Activated CD4-positive, alpha-beta T cell treated with anti-CD3 and anti-CD28 coated beads, Interleukin-2, amount 50 U/mL, for 4 hours (primary cell): ENCODE measurements around the gene MELK.
"Not testable (repeated sequence)": the region's sequence is repeated elsewhere in the genome, so short reads cannot be mapped to it uniquely, and the experiment has no call there.

ENCODE experiments used
- DNase-seq, 2 experiments: peaks; one replicate each; pipeline ENCODE4 v3.0.0-alpha.2; 2020

MELK gene

DNA sequence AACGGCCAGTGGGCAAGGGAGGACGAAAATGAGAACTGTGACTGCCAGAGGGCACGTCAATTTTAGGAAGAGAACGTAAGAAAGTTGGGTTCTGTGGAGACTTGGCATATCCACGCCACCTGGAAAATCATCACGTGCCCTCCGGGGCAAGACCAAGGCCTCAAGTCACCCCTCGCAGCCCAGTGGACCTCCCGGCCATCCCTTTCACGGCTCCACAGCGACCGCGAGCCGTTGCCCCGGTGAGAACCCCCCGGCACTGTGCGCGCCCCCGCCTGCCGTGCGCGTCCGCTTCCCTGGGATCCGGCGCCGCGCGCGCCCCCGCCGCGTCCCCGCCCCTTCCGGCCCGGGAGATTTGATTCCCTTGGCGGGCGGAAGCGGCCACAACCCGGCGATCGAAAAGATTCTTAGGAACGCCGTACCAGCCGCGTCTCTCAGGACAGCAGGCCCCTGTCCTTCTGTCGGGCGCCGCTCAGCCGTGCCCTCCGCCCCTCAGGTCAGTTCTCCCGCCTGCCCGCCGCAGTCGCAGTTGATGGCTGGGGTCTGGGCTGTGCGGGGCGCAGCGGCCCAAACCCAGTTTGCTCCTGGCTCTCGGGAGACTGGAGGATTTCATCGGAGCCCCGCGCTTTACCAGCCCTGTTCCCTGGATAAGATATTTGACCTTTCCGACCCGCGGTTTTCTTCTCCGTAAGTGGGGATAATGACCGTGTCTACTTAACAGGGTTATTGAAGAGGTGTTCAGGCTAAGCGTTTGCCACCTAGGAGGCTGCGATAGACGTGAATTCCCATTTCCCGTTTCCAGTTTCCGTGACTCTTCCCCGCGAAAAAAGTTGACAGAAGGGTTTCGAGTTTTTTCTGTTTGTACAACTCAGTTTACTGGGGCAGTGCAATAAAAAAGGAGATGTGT, at the start of gene MELK:
Gene MELK, plus strand, starts transcription at position 381 of the 904 bp plus-strand sequence. CDS start 8,787 bp downstream, outside the sequence.
- peak; percentile 71 to 72 for DNase-seq

DNA sequence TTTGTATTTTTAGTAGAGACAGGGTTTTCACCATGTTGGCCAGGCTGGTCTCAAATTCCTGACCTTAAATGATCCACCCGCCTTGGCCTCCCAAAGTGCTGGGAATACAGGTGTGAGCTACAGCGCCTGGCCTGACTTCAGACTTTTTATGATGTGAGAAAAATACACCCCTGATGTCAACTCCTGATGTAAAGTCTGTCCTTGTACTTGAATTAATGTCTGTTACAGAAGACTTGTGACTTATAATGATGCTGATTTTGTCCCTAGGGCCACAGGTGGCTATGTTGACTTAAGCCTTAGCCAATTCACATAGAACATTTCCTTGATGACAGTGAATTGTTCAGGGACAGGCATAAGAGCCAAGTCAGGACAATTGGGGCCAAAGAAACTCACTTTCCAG, 42.5 kb upstream of the MELK start:
- no peak for DNase-seq

DNA sequence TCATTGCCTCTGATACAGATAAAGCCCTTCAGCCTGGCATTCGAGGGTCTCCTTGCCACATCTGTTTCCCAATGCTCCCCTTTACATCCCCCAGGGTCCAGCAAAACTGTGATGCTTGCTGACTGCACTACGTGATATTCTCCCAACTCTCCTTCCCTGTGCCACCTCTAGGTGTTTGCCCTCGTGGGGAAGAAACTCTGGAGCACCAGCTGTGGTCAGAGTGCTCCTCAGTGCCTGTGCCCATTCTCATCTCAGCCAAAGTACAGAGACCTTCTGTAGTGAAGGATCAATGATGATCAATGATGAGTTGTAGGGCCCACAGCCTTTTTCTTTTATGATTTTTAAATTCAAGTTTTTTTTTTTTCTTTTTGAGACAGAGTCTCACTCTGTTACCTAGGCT, 40.3 kb upstream of the MELK start:
- no peak for DNase-seq

DNA sequence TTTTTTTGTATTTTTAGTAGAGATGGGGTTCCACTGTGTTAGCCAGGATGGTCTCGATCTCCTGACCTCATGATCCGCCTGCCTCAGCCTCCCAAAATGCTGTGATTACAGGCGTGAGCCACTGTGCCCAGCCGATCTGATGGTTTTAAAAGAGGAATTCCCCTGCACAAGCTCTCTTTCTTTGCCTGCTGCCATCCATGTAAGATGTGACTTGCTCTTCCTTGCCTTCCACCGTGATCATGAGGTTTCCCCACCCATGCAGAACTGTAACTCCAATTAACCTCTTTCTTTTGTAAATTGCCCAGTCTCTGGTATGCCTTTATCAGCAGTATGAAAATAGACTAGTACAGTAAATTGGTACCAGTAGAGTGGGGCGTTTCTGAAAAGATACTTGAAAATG, 39.0 kb upstream of the MELK start:
- not testable (repeated sequence) for DNase-seq

GRCh38 chr9:36535107-36535506, 37.6 kb upstream of the MELK start:
- no peak for DNase-seq

DNA sequence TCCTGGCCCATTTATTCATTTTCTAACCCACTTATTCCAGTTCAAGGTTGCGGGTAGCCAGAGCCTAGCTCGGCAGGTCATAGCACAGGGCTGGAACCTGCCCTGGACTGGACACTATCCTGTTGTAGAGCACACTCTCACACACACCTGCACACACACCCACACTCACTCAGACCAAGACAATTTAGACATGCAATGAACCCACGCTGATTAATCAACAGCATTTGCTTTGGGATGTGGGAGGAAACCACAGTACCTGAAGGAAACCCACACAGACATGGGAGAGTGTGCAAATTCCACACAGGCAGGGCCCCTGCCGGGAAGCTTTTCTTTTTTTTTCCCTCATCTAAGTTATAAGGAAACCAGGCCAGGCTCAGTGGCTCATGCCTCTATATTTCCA, 34.8 kb upstream of the MELK start:
- DNase-seq, result no peak

DNA sequence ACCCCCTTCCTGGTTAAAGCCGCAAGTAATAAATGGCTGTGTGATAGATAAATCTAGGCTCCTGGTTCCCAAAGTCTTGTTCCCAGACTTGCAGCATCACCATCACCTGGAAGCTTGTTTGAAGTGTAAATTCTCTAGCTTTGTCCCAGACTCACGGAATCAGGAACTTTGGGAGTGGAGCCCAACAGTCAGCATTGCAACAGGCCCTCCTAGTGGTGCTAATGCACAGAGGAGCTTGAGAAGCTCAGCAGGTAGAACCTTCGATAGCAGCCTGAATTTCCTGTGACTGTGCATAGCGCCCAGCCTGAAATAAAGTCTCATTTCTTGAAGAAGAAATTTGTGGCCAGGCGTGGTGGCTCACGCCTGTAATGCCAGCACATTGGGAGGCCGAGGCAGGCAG, 30.3 kb upstream of the MELK start:
- DNase-seq, result no peak

GRCh38 chr9:36543916-36544315, 28.8 kb upstream of the MELK start:
- no peak for DNase-seq

GRCh38 chr9:36547598-36547997, 25.1 kb upstream of the MELK start:
- DNase-seq, result no peak

GRCh38 chr9:36548454-36548853, 24.2 kb upstream of the MELK start:
- DNase-seq, result no peak

GRCh38 chr9:36550135-36550534, 22.6 kb upstream of the MELK start:
- DNase-seq, result no peak

GRCh38 chr9:36550631-36551098, 22.0 kb upstream of the MELK start:
- DNase-seq, result not testable (repeated sequence)

- no peak for DNase-seq
Measured at GRCh38 chr9:36551129-36551528, 21.6 kb upstream of the MELK start.

DNA sequence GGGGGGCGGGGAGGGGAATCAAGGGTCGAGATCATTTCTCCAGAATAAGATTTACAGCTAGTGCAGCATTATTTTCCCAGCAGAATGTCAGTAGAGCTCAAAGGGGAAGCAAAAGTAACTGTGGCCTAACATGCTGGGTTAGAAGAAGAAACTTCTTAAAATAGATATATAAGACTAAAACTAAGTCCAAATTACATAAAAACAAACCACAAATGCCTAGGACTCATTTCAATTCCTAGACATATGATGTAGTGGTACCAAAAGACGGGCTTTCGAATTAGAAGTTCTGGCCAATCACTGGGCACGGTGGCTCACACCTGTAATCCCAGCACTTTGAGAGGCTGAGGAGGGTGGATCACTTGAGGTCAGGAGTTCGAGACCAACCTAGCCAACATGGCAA, 20.8 kb upstream of the MELK start:
- DNase-seq, result no peak

- no peak for DNase-seq
Measured at GRCh38 chr9:36559036-36559695, 13.5 kb upstream of the MELK start.

DNA sequence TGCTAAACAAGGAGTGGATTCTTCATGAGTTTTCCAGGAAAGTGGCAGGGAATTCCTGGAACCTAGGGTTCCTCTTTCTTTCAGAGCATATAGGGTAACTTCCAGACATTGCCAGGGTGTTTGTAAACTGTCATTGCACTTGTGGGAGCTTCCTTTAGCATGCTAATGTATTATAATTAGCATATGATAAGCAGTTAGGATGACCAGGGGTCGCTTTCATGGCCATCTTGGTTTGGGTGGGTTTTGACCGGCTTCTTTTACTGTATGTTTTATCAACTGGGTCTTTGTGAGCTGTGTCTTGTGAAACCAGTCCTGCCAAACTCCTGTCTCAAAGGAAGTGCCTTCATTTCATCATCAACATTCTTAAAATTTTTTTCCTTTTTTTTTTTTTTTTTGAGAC, 11.9 kb upstream of the MELK start:
- no peak for DNase-seq

DNA sequence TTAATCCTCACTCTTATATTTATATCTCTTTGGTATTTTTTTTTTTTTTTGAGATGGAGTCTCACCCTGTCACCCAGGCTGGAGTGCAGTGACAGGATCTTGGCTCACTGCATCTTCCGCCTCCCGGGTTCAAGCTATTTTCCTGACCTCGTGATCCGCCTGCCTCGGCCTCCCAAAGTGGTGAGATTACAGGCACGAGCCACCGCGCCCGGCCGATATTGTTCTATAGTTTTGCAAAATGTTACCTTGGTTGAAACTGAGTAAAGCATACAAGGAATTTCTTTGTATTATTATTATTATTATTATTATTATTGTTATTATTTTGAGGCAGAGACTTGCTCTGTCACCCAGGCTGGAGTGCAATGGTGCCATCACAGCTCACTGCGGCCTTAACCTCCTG, 9.9 kb upstream of the MELK start:
- not testable (repeated sequence) for DNase-seq

DNA sequence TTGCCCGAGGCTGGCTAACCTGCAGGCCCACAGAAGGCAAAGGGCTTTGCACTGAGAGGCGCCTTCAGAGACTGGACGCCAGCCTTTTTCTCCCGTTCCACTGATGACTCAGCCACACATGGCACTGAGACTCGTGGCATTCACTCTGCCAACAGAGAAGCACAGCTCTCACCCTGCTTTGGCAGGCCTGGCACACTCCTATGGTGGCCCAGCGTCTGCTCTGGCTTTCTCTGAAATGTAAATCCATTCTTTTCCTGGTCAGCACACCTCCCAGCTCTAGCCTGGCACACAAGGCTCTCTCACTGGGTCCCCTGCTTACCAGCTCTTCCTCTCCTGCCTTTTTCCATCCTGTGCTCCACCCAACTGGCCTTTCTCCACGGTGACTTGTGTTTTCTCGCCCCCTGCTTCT, 5.9 kb upstream of the MELK start:
- no peak for DNase-seq

DNA sequence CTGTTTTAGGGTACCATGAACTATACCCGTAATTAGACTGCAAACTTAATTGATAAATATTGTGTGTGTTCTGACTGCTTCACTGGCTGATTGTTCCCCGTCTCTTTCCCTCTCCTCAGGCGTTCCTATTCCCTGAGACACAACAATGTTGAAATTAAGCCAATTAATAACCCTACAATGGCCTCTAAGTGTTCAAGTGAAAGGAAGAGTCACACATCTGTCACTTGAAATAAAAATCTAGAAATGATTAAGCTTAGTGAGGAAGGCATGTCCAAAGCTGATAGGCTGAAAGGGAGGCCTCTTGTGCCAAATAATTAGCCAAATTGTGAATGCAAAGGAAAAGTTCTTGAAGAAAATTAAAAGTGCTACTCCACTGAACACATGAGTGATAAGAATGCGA, 4.0 kb upstream of the MELK start:
- not testable (repeated sequence) for DNase-seq

- no peak for DNase-seq
Measured at GRCh38 chr9:36571333-36571732, 1.4 kb upstream of the MELK start.

DNA sequence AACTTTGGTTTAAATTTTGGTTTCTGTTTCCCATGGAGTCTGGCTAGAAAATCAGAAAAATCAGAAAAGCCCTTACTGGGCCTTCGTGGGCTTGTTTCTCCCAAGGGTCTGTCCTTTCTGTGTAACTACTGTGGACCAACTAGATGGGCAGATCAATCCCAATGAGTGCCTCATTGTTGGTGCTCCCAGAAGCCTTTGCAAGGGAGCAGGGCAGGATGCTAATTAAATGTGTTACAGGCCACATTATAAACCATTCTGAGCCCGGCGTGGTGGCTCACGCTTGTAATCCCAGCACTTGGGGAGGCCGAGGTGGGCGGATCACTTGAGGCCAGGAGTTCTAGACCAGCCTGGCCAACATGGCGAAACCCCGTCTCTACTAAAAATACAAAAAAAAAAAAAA, 1.4 kb downstream of the MELK start:
- not testable (repeated sequence) for DNase-seq

DNA sequence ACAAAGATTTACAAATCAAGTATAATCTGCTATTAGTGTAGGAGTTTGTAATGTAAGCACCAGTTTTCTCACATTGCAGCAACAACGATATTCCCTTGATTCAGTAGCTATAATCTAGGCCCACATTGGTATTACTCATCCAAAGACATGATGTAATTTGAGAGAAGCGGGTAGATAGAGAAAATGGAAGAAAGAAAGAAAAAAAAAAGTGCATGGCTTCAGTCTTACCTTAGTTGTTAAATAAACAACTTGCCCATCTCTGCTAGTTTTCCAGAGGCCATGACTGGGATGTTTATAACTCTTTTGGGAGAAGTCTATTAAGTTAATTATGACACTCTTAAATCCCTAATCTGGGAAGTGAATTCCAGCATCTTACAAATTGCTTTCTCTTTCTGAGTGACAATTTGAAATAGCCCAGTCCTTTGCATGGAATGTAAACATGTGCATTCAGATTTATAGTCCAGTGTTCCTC, 2.8 kb downstream of the MELK start:
- DNase-seq, result no peak

GRCh38 chr9:36576866-36577265, 4.2 kb downstream of the MELK start:
- DNase-seq, result no peak
